ENCODE measurements around the gene UBE2I. TPM values are rescaled to one million over a fixed set of nuclear protein-coding genes. Genes with fewer than 3 reads are reported as not detected.

The UBE2I gene
- total and polyA plus RNA-seq, 2 donors from 2014 or later, result 62.2 to 97.1 TPM

GRCh38 chr16:1343428-1344242, 34.2 kb downstream of the UBE2I start:
- no peak for FAIRE-seq
- TF ChIP-seq CTCF (IDR thresholded peaks at IDR 0.05; ENCODE audit: borderline replicate concordance, extremely low read depth, insufficient read depth), result no peak
- Histone ChIP-seq H3K27me3 (ENCODE audit: control insufficient read depth, insufficient read depth, low read length) (no peaks in the 10 kb centered on the region), H3K9me3 (ENCODE audit: control insufficient read depth in 2 of 3, insufficient read depth in 1 of 3, low read length in 3 of 3) (no peaks in the 10 kb centered on the region), H3K36me3 (ENCODE audit: control insufficient read depth in 2 of 3, insufficient read depth in 3 of 3, low read length in 3 of 3) (peaks cover 0 to 4% (median 0%) of the 10 kb centered on the region in 3 donors), H3K9ac (ENCODE audit: low read length in 3 of 3) (no peak overlapping the region), H3K4me3 (ENCODE audit: low read length in 3 of 3) (peak overlapping the region; percentile 26 to 52 (median 42)), H3K27ac (ENCODE audit: low read depth in 2 of 2, low read length in 2 of 2) (no peak overlapping the region), H3K4me1 (ENCODE audit: control insufficient read depth in 2 of 3, insufficient read depth in 2 of 3, low read depth in 1 of 3, low read length in 3 of 3) (peaks cover 0 to 13% (median 0%) of the 10 kb centered on the region in 3 donors)
- intact Hi-C loops (cut with DNase I), result no loop called here
- peak in 1 of 5 donors; percentile 38 for DNase-seq

GRCh38 chr16:1344499-1344898, 35.1 kb downstream of the UBE2I start:
- H3K4me3 ChIP-seq (ENCODE audit: low read length in 3 of 3), result no peak overlapping the region
- H3K4me1 ChIP-seq (ENCODE audit: control insufficient read depth in 2 of 3, insufficient read depth in 2 of 3, low read depth in 1 of 3, low read length in 3 of 3), result peaks cover 0 to 13% (median 0%) of the 10 kb centered on the region in 3 donors
- H3K9me3 ChIP-seq (ENCODE audit: control insufficient read depth in 2 of 3, insufficient read depth in 1 of 3, low read length in 3 of 3), result no peaks in the 10 kb centered on the region
- no peak overlapping the region for H3K9ac ChIP-seq (ENCODE audit: low read length in 3 of 3)
- FAIRE-seq (no peak), DNase-seq (no peak)
- no peak overlapping the region for H3K27ac ChIP-seq (ENCODE audit: low read depth in 2 of 2, low read length in 2 of 2)
- intact Hi-C loops (cut with DNase I), result no loop called here
- no peak for TF ChIP-seq CTCF (IDR thresholded peaks at IDR 0.05; ENCODE audit: borderline replicate concordance, extremely low read depth, insufficient read depth)
- H3K27me3 ChIP-seq (ENCODE audit: control insufficient read depth, insufficient read depth, low read length), result no peaks in the 10 kb centered on the region
- peaks cover 0 to 11% (median 0%) of the 10 kb centered on the region in 3 donors for H3K36me3 ChIP-seq (ENCODE audit: control insufficient read depth in 2 of 3, insufficient read depth in 3 of 3, low read length in 3 of 3)

GRCh38 chr16:1345087-1345486, 35.7 kb downstream of the UBE2I start:
- Histone ChIP-seq H3K9me3 (ENCODE audit: control insufficient read depth in 2 of 3, insufficient read depth in 1 of 3, low read length in 3 of 3) (no peaks in the 10 kb centered on the region), H3K9ac (ENCODE audit: low read length in 3 of 3) (no peak overlapping the region), H3K36me3 (ENCODE audit: control insufficient read depth in 2 of 3, insufficient read depth in 3 of 3, low read length in 3 of 3) (peaks cover 0 to 9% (median 0%) of the 10 kb centered on the region in 3 donors), H3K4me1 (ENCODE audit: control insufficient read depth in 2 of 3, insufficient read depth in 2 of 3, low read depth in 1 of 3, low read length in 3 of 3) (peaks cover 0 to 13% (median 0%) of the 10 kb centered on the region in 3 donors), H3K4me3 (ENCODE audit: low read length in 3 of 3) (no peak overlapping the region), H3K27ac (ENCODE audit: low read depth in 2 of 2, low read length in 2 of 2) (no peak overlapping the region), H3K27me3 (ENCODE audit: control insufficient read depth, insufficient read depth, low read length) (no peaks in the 10 kb centered on the region)
- DNase-seq, result no peak
- intact Hi-C loops (cut with DNase I), result no loop called here
- no peak for FAIRE-seq
- no peak for TF ChIP-seq CTCF (IDR thresholded peaks at IDR 0.05; ENCODE audit: borderline replicate concordance, extremely low read depth, insufficient read depth)
